GM18499 (cell line): ENCODE measurements around the gene CAMKK2.
"Not testable (repeated sequence)": the region's sequence is repeated elsewhere in the genome, so short reads cannot be mapped to it uniquely, and the experiment has no call there.

Experiments
- ATAC-seq: cut with Tn5 transposase; IDR thresholded peaks from one replicate; pipeline ENCODE4 v1.9.1; 2021; ENCODE audit warnings: moderate number of reproducible peaks; ENCODE audit not compliant: insufficient read depth, unreplicated experiment

CAMKK2 gene

DNA sequence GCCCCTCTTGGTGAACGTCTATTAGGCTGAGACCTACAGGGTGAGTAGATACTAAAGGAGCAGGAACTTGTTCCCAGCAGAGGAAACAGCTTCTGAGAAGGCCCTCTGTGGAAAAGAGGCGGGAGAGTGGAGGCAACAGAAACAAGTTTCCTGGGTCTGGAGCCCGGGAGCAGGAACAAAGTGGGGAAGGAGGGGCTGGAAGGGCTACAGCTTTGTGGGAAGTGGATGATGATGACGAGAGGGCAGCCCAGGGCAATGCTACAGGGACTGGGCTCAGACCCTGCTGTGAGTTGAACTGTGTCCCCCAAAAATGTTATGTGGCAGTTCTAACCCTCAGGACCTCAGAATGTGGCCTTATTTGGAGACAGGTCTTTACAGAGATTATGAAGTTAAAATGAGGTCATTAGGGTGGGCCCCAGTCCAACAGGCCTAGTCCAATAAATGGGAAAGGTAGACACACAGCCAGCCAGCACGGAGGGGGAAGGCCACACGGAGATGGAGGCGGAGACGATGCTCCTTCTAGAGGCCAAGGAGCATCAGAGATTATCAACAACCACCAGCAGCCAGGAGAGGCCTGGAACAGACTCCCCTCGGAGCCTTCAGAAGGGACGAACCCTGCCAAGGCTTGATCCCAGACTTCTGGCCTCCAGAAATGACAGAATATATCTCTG lies 14.3 kb downstream of the CAMKK2 start:
- no peak for ATAC-seq

DNA sequence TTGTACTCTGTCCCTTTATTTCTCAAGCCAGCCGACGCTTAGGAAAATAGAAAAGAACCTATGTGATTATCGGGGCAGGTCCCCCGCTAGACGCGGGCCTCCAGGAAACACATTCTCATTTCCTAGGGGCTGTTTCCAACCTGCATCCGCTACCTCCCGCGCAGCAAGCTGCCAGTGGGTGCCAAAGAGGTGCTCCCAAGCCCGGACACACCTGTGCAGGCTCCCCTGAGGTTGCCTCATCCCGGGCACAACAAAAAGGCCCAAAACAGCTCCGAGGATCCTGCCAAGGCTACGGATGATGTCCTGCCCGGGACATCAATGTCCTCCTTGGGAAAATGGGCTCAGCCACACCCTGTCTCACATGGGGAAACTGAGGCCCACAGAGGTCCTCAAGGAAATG lies 15.4 kb downstream of the CAMKK2 start:
- not testable (repeated sequence) for ATAC-seq

DNA sequence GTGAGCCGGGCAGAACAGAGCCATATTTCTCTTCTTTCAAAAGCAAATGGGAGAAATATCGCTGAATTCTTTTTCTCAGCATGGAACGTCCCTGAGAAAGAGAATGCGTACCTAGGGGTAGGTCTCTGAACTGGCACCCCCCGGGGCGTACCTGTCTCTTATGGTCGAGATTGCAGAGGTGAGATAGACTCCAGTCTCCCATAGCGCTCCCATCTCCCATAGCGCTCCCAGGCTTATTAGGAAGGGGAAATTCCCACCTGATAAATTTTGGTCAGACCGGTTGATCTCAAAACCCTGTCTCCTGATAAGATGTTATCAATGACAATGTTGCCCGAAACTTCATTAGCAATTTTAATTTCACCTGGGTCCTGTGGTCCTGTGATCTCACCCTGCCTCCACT lies 16.0 kb downstream of the CAMKK2 start:
- not testable (repeated sequence) for ATAC-seq

DNA sequence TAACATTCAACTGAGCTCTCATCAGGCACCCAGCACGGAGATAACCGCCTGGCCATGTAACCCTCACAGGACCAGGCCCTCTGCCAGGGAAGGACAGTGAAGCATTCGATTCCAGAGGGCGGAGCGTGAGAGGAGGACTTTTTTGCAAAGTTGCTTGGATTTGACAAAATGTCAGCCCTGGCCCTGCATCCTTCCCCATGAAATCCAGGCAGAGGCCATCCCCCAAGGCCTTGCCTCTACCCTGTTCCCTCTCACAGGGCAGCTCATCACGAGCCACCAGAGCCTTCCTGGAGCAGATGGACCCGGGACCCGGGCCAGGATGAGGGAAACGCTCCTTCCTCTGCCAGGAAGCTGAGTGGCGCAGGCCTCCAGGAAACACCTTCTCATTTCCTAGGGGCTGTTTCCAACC lies 17.0 kb downstream of the CAMKK2 start:
- ATAC-seq, result no peak

DNA sequence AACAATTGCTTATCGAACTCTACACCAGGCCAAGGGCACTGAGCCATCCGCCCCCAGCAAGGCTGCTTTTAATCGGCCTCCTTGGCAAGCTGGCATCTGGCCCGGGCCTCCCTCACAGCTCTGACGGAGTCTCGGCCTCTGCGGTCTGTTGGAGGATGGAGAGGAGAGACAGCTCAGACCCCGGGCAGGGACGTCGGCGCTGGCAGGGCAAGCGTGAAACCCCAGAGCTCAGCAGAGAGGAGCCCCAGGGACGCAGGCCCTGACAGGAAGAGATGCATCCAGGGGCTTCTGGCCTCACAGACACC lies 17.5 kb downstream of the CAMKK2 start:
- no peak for ATAC-seq

DNA sequence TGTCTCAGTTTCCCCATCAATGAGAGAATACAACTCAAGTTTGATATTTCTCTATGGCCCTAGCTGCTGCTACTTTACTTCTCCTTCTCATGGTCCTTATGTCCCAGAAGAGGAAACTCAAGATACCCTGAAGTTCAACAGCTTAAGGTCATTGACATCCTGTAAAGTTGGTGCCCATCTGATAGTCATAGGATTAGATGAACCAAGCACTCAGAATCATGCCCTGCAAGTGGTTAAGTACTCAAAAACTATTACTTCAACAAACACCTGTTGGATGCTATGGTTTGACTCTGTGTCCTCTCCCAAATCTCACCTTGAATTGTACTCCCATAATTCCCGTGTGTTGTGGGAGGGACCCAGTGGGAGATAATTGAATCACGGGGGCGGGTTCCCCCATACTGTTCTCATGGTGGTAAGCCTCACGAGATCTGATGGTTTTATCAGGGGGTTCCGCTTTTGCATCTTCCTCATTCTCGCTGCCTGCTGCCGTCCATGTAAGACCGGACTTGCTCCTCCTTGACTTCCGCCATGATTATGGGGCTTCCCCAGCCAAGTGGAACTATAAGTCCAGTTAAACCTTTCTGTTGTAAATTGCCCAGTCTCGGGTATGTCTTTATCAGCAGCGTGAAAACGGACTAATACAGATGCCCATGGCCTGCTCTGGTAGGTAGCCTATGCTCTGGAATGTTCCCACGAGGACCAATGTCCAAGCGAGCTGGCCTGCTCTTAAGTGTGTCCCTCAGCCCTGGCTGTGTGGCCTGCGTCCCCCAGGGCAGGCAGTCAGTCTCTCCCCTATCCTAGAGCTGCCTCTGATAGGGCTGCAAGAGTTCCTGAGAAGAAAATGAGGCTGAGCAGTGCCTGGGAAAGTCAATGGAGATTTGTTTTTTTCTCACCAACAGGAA lies 18.1 kb downstream of the CAMKK2 start:
- ATAC-seq, result no peak

DNA sequence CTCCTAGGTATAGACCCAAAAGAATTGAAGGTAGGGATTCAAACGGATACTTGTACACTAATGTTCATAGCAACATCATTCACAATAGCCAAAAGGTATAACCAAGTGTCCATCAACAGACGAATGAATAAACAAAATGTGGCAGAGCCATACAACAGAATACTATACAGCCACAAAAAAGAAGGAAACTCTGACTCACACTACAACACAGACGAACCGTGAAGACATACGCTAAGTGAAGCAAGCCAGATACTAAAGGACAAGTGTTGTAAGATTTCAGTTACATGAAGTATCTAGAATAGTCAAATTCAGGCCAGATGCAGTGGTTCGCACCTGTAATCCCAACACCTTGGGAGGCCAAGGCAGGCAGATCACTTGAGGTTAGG lies 19.1 kb downstream of the CAMKK2 start:
- no peak for ATAC-seq

DNA sequence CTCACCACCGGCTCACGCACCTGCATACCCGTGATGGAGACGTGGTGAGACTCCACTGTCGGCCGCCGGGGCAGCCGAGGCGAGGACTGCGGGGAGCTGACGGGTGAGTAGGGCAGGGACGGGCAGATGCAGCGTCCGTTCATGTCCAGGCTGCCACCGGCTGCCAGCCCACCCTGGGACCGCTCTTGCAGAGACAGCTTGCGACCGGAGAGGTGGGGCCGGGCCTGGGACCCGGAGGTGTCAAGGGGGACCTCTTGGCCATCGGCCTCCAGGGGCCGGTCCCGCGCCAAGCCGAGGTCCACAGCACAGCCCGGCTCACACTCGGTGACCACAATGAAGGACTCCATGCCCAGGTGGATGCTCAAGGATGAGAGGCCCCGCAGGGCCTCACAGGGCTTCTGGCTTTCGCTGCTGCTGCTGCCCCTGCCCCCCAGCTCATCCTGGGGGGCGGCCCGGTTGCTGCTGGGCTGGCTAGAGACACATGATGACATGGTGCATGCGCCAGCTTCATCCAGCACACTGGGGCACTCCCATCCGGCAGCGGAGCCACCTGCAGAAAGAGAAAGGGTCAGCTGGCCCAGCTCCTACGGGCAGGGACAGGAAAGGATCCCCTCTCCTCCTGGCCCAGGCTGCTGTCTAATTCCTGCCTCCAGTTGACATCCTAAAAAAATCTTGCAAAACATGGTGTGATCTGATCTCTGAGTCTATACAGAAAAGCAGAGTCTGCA lies 22.3 kb downstream of the CAMKK2 start:
- ATAC-seq, result no peak

DNA sequence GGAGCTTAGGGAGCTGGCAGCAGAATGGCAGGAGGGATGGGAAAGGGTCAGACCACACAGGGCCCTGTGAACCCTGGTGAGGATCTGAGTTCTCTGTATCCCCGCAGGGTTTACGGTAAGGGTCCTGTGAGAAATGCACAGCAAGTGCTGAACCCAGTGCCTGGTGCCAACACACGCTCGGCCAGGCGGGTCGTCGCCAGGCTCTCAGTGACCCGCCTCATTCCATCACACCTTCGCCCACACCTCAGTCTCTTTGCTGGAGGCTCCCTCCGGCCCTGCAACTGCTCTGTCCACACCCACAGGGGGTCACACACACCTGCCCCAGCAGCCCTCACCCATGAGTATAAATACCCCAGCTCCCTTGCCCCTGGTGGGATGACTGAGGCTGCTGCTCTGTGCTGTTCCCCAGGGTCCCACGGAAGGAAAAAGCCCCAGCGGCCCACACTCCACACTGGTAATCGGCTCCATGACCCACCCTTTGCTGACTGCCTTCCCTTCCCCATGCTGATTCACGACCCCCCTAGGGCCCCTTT lies 23.1 kb downstream of the CAMKK2 start:
- ATAC-seq, result no peak

DNA sequence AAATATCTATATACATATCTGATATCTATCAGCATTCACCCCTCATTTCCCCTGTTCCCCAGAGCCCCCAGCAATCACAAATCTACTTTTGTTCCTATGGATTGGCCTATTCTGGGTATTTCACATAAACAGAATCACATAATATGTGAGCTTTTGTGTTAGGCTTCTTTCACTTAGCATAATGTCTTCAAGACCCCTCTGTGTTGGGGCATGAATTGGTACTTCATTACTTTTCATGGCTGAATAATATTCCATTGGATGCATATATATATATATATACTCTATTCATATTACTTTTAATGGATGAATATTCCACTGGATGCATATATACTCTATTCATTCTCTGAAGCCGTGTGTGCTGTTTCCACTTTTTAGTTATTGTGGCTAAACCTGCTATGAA lies 28.7 kb downstream of the CAMKK2 start:
- no peak for ATAC-seq

DNA sequence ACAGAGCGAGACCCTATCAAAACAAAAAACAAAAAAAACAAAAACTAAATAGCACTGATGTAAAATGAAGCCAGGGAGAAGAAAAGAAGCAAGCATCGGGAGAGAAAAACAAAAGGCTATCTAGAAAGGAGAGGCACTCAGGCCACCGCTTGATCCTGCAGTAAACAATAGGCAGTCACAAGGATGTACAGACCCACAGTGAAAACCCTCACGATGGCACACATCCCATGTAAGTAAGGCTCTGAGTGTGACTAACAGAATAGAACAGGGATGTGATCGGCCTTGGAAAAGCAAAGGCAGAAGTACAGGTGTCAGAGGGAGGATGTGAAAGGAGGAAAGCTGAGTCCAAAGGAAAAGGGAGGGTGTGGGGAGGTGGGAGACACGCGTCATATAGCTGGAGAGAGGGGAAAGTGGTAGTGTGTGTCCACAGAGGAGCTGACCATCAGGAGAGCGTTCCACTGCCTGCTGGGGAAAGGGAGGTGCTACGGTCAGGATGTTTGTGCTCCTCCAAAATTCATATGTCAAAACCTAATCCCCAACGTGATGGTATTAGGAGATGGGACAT lies 31.5 kb downstream of the CAMKK2 start:
- ATAC-seq, result no peak

DNA sequence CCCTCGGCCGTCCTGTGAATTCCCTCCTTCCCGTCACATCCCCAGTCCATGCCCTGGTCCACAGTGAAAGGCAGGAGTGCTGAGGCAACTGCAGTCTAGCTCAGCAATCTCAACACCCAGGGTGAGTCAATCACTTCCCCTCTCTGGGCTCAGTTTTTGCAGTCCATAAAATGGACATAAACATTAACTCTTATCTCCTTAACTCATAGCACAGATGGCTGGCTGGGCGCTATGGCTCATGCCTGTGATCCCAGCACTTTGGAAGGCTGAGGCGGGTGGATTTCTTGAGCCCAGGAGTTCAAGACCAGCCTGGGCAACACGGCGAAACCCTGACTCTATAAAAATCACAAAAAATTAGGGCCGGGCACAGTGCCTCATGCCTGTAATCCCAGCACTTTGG lies 32.4 kb downstream of the CAMKK2 start:
- ATAC-seq, result no peak

DNA sequence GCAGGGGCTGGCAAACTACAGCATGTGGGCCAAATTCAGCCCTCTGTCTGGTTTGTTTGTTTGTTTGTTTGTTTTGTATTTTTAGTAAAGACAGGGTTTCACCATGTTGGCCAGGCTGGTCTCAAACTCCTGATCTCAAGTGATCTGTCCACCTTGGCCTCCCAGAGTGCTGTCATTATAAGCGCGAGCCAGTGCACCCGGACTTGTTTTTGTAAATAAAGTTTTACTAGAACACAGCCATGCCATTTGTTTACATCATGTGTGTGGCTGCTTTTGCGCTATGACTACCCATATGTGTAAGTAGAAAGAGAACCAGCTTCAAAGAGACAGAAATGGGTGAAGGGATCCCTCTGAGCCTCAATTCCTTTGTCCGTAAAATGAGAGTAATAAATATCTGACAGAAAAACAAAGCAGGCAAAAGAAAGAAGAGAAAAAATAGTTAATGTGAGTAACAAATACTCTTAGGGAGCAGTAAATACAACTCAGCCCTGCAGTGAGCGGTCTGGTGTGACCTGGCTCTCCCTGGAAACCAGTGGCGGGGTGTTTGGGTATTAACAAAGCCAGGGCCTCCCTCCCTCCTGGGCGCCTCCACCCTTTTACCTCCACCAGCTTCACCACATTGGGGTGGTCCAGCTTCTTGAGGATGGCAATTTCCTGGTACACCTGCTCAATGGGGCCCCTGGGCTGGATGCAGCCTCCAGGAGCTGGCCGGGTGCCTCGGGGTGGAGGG lies 33.1 kb downstream of the CAMKK2 start:
- ATAC-seq, result no peak

DNA sequence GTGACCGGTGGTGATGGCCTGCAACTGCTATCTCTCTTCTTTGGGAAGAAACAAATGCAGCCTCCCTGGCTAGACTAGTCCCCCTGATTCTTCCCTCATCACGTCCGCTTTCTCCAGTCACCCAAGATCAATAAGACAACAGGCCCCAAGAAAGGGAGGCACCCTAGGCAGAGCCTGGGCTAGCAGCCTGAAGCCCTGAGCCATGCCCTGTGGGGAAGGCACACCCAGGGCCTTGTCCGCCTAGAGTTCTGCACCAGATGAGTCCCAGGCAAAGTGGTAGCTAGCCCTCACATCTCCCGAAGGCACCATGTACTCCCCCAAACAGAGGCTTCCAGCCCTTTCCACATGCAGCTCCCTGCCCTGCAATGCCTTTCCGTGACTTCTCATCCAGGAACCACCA lies 35.1 kb downstream of the CAMKK2 start:
- ATAC-seq, result no peak

DNA sequence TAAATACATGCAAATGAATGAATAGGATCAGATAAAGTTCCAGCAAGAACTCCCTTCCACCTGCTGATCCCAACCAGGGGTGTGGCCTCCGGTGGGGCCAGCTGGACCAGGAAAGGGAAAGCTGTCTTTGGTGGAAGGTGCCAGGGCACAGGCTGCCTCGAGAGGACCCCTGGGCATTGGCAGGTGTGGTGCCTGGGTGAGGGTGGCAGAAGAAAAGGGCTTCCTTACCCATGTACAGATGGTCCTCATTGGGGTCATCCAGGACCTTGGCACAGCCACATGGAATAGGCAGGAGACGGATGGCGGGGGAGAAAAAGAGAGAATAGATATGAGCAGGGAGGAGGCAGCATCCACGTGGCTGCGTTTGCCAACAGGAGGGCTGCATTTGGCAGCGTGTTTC lies 36.4 kb downstream of the CAMKK2 start:
- ATAC-seq, result no peak

DNA sequence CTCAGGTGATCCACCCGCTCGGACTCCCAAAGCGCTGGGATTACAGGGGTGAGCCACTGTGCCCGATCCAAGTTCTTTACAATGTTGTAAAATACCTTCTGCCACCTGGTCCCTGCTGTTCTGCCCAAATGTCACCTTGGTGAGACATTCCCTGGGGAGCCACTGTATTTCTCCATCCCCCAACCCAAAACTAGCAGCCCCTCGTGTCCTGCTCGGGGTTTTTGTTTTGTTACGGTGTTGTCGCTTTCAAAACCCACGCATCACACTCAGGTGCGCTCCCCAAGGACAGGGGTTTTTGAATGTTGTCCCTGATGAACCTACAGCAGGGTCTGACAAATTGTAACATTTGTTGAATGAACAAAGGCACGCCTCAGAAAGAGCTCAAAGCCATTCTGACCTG lies 37.4 kb downstream of the CAMKK2 start:
- no peak for ATAC-seq

DNA sequence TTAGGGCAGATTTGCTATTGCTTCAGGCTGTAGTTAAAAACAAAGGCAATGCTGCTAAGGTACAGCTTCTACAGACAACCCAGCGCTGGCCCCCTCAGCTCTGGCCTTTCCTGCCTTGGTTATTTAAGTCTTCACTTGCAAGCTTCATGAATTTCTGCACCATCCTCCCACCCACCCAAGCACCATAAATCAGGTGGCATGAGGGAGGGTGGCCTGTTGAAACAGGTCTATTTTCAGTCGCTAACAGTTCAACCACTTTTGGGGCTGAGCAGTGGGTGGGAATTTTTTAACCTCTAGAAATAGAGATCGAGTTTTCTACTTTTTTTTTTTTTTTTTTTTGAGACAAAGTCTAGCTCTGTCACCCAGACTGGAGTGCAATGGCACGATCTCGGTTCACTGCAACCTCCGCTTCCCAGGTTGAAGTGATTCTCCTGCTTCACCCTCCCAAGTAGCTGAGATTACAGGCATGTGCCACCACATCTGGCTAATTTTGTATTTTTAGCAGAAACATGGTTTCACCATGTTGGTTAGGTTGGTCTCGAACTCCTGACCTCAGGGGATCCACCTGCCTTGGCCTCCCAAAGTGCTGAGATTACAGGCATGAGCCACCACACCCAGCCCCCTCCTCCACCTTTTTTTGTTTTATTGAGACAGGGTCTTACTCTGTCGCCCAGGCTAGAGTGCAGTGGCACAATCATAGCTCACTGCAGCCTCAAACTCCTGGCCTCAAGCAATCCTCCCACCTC lies 38.6 kb downstream of the CAMKK2 start:
- ATAC-seq, result not testable (repeated sequence)

DNA sequence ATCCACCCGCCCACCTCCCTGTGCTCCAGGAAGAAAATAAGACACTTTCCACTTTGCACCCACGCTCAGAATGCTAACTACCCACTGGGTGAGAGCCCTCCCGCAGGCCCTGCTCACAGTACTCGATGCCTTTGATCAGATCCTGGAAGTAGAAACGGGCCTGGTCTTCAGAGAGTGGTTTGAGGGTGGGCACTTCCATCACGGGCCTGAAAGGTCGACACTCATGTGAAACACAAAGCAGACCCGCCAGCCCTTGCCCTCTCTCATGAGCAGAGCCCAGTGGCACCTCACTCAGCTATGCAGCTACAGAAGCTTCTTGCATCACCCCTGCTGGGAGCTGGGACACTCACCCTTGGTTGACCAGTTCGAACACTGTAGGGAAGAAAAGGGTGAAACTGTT lies 41.1 kb downstream of the CAMKK2 start:
- no peak for ATAC-seq

DNA sequence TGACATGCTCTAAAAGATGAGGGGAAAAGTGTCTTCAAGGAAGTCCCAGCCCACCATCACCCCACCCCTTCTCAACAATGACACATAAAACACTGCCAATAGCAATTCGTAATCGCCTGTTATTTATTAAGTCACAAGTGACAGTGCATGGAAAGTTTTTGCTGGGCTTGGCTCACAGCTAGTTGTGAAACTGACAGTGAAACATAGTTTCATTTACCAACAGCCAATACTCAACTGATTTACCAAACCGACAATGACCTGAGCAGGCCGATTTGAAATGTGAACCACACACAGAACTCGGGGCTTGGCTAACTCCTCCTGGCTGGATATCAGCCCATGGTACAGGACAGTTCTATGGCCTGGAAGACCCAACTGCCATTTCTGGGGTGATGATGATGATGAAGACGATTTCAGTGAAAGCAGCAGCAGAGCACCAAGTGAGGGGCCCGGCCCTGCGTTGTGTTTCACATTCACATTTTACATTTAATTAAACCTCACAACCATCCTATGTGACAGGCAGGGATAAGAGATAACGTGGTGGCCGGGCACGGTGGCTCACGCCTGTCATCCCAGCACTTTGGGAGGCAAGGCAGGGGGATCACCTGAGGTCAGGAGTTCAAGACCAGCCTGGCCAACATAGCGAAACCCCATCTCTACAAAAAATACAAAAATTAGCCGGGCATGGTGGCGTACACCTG lies 42.7 kb downstream of the CAMKK2 start:
- ATAC-seq, result no peak
